ENCODE results near the gene C10orf62.
"Not testable (repeated sequence)": the region's sequence is repeated elsewhere in the genome, so short reads cannot be mapped to it uniquely, and the experiment has no call there.

The C10orf62 gene, protein sequence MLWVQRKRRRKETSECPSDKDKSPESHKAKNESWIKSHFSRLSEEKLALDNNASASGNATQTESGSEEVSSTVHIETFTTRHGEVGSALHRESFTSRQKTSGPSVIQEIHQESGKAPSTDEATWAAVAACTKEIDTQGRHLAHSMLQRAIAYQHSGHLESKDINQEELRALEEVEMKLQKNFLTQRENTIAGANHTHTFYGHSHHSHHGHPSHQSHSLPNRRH

DNA sequence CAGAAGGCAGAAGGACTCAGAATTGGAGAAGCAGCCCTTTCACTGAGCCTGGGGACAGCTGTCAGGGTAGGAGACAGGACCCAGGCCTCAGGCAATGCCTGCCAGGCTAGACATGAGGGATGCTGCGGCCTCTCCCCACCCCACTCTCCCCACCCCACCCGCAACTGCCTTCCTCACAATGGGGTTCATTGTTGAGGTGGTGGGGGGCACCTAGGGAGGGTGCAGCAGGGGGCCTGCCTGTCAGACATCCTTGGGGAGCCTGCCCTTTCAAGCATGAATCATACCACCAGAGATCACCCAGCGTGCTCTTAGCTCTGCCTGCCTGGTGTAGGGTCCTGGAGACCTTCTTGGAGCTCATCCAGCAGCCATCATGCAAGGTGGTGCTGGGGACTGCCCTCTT lies at the start of gene C10orf62:
C10orf62 (plus strand) TSS at position 243 of the 400 bp plus-strand sequence. CDS start 177 bp downstream, outside the sequence.
- DNase-seq: no peak

DNA sequence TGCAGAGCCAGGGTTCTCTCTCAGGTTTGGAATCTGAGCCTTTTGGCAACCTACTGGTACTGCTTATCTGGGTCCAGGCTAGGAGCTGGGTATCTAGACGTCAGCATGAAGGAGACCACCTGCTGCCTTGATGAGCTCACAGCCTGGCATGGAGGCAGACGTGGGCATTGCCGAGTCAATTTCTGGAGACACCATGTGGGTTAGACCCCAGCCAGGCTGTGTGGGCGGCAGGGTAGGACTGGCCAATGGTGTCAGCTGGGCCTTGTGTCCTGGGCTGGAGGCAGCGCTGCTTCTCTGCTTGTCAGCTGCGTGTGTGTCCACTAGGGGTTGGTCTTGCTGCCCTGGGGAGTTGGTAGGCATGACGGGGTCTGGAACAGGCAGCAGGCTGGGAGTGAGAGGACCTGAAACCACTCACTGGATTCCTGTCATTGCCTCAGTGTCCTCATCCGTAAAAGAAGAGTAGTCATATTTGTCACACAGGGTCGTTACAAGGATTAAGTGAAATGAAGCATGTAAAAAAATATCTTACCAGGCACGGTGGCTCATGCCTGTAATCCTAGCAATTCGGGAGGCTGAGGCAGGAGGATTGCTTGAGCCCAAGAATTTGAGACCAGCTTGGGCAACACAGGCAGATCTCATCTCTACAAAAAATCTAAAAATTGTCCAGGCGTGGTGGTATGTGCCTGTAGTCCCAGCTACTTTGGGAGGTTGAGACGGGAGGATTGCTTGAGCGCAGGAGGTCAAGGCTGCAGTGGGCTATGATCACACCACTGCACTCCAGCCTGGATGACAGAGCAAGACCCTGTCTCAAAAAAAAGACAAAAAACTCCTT lies 48.6 kb upstream of the C10orf62 start:
- DNase-seq: no peak

DNA sequence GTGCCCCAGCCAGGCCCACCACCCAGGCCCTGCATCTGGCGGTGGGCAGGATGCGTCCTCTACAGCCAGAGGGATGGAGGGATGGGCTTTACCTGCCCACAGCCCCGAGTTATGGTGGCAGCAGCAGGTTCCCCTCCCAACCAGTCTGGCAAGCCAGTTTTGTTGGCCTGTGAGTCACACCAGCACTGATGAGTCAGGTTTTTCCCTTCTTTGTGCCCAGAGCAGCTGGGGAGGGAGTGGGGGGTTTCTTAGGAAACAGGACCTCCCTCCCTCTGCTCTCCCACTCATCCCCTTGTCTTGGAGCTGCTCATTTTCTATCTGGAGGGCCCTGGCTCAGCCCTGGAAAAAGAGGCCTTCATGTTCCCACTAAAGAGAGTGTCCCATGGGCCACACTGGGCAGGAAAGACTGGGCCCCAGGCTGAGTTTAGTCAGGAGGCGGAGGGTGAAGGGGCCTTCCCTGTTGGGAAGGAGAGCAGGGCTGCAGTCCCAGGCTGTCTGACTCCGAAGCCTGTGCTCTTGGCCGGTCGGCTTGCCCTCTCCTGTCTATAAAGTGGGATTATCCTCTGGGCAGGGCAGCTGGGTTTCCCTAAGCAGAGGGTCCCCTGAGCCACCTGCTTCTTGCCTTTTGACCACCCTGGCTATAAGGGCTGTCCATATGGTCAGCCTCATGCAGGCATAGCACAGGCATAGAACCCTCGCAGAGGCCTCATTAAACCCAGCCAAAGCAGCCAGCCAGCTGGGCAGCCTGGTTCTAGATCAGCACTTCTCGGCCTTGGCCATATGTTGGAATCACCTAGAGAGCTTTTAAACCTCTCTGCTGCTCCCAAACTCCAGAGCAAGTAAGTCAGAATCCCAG lies 47.1 kb upstream of the C10orf62 start:
- no peak for DNase-seq

DNA sequence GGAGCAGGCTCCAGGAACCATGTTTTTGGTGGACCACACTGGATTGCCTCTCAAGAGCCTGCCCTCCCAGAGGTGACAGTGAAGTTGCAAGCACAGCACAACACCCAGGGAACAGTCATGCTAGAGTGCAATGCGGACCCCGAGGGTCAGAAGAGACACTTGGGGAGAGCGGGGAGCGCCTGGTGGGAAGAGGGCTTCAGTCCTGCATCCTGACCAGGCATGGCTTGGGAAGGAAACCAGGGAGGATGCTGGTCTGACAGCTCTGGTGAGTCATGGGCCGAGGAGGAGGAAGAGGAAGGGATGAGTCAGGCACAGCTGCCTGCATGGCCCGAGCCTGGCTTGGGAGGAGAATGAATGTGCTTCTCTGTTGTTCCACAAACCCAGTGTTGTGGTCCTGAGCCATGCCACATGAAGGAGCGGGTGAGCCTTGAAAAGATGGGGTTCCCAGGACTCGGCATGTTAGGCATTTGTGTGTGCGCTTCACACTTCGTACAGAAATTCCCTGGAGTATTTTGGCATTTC lies 46.4 kb upstream of the C10orf62 start:
- DNase-seq: no peak

DNA sequence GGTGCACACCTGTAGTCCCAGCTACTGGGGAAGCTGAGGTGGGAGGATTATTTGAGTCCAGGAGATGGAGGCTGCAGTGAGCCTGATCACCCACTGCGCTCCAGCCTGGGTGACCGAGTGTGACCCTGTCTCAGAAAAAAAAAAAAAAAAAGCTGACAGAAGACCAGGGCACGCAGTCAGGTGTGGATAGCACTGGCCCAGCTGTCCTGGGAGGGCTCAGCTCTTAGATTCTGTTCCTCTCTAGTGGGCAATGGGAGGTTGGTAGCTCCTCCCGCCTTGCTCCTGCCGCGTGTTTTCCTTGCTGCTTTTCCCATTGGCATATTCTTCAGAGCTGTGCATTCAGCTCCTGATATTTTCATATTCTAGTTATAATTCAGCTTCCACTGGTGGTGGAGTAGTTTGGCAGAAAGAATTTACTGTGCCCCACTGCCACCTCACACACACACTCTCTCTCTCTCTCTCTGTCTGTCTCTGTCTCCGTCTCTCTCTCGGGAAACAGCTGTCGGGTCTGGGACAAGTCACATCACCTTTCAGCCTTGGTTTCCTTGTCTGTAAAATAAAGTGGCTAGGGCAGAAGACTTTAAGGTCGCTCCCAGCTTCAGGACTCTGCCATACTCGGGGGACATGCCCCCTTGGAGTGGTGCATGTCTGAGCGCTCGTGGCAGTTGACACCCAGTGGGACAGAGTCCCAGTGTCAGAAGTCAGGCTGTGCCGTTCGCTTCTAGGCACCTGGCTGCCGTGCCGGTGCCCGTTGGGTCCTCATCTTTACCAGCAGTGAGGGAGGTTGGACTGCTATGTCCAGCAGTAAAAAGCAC lies 42.9 kb upstream of the C10orf62 start:
- DNase-seq: no peak

DNA sequence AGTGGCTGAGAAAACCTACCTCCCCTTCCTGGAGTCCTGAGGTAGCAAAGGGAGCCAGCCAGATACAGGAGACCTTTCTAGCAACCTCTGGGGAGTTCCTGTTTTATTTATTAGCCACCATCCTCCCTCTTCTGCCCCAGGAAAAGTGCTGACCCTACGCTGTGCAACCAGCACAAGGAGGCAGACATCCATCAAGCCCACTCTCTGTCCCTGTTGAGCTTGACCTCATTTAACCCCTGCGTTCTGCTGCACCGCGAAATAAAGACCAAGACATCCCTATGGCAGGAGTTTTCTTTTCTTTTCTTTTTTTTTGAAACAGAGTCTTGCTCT lies 42.3 kb upstream of the C10orf62 start:
- DNase-seq: no peak

DNA sequence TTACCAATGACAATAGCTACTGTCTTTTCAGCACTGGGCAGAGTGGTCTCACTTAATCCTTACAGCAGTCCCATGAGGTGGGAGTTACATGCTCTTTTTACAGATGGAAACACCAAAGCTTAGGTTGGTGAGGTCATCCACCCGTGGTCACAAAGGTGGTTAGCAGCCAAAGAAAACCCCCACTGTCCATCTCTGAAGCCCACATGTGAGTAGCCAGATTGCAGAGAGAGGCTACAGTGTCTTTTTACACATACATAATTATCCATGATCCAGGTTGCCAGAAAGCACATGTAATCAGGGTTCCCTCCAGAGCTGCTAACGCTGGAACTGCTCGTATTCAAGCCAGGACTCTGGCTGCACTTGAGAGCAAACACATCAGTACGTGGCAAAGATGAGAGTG lies 41.6 kb upstream of the C10orf62 start:
- DNase-seq: no peak

DNA sequence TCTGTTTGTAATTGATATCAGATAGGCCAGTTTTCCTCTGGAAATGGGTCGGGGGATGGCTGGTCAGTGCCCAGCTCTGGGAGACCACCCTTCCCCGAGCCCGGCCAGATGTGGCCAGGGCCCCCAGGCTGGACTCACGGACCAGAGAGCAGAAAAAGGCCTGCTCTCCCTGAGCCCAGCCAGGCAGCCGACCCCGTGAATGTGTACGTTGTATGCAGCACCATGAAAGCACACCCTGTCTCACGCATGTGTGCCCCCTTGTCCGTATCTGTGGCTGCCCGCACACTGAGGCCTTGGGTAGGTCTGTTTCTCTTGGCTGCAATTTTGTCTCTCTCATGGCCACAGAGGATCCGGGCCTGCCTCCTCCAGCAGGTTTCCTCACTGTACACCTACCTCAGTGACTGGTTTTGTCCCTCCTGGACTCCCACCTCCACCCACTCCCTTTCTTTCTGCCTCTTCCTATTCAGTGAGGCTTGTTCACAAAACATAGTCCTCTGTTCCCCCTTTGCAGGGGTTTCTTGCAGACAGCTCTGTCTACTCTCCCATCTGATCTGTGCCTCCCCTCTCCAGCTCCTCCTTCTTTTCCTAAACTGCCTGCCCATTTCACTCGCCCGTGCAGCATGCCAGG lies 40.6 kb upstream of the C10orf62 start:
- no peak for DNase-seq

DNA sequence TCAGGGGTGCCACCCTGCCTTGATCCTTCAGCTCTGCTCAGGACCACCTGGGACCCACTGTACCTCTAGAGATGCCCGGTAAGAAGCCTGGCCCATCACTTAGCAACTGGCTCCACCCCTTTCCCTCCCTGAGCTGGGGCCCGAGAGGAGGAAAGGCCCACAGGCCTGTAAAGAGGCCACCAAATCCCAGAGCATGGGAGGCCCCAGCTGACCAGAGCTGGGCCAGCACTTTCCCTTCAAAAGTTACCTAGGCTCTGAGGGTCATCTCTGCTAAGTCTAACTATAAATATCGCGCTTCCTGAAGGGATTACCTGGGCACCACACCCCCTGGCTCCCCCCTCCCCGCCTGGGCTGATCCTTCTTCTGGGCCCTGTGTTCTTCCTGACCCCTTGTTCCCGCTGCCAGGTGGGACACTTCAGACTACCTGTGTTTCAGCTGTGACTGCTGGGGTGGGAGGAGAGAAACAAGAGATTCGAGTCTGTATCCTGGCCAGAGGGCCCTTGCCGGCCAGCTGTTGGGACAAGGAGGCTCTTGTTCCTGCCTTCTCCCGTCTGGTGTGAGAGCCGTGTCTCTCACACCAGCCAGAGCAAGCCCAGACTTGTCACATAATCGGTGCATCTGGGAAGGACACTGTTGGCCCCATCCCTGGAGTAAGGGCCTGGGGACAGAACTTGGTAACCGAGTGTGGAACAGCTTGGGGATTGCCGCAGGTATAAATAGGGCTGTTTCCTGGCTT lies 39.8 kb upstream of the C10orf62 start:
- DNase-seq: no peak

DNA sequence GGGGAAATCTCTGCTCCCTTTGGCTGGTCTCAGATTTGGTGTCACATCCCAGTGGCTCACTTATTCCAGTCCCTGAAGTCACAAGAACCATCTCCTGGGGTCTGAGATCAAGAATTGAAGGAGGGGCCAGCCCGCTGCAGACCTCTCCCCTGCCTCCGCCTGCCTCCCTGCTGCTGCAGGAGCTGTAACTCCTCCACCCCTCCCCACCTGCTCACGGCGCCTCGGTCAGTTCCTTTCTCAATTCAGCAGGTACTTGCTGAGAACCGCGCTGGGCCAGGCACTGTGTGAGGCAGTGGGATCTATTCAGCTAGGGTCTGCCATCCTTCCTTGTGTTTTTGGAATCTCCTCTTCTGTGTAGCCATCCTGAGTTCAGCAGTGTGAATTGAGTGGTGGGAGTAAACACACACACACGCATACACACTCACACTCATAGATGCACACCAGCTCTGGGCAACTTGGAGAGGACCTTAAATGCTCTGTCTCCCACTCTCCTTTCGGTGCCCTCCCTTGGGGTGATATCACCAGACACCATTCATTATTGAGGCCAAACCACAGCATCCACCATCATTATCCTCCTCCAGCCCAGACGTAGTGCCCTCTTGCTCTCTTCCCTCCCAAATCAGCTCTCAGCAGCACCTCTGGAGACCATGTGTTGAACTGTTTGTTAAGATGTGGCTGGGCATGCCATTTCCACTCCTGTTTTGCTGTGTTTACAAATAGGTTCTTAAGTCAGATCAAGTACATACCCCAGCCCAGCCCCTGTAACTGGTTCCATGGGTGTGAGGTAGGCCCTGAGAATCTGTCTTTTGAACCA lies 39.0 kb upstream of the C10orf62 start:
- no peak for DNase-seq

DNA sequence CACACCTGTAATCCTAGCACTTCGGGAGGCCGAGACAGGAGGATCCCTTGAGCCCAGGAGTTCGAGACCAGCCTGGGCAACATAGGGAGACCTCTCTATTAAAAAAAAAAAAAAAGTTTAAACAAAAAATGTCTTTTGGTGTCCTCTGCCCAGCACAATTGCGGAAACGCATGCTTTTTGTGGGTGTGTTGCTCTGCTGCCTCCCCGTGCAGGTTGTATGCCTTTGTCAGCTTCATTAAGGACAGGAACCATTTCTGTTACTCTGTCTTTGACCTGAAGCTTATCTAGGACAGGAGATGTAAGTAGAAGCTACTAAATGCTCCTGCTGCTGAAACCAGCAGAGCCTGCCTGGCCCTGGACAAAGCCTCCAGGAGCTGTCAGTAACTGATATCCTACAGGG lies 38.2 kb upstream of the C10orf62 start:
- DNase-seq: no peak

DNA sequence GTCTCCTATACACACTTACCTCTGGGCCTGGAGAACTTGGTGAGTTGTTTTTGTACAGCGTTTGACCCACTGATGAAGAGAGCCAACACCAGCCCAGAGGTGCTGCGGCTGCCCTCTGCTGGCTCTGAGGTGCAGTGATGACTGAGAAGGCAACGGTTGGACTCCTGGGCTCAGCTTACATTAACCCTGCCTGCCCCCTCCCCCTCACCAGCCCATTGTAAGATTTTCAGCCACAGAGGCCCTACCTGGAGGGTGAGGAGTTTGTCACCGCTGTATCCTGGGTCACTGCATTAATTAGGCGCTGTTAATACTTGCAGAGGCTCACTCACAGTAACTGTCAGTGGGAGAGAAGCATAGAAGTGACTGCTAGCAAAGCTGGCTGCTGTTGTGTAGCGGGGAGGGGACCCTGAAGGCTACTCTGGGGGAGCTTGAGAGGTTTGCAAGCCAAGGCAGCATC lies 35.9 kb upstream of the C10orf62 start:
- DNase-seq: no peak

DNA sequence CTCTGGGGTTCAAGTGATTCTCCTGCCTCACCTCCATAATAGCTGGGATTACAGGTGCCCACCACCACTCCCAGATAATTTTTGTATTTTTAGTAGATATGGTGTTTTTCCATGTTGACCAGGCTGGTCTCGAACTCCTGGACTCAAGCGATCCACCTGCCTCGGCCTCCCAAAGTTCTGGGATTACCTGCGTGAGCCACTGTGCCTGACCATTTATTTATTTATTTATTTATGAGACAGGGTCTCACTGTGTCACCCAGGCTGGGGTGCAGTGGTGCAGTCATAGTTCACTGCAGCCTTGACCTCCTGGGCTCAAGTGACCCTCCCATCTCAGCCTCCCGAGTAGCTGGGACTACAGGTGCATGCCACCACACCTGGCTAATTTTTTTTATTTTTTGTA lies 35.2 kb upstream of the C10orf62 start:
- DNase-seq: not testable (repeated sequence)

DNA sequence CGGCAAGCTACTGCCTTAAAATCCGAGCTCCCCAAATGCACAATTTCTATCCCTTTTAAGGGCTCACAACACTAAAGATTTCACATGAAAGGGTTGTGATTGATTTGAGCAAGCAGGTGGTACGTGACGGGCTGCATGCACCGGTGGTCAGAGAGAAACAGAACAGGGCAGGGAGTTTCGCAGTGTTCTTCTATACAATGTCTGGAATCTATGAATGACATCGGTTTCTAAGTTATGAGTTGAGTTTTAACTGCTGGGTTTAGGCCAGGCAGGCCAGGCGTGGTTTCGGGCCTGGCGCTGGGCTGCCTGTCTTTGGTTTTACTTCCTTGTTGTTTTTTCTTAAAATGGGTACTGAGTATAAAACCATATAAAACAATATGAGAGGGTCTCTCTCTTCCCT lies 34.0 kb upstream of the C10orf62 start:
- DNase-seq: not testable (repeated sequence)

DNA sequence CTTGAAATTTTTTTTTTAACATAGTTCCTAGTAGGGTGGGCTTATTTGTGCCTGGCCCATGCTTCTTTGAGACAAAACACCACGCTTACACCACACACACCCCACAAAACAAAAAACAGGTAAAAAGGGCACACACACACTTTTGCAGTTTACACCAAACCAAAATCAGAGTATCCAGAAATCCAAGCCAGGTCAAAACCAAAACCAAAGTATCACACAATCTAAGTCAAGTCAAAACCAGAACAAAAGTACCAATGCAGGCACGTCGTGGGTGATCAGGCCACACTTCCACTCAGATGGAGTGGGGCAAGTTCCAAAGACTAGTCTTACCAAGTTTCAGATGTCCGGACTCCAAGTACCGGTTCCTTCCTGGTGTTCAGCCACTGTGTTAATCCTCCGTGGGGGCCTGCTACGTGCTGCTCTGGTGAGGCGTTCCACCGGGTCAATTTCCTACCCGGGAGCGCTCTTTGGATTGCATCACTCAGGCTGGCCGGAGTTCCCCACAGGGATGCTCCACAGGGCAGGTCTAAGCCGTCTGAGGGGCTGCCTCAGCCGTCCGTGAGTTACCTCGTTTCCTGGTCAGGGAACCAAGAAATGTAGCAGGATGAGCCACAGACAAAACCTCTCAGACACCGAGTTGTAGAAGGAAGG lies 28.7 kb upstream of the C10orf62 start:
- DNase-seq: not testable (repeated sequence)

DNA sequence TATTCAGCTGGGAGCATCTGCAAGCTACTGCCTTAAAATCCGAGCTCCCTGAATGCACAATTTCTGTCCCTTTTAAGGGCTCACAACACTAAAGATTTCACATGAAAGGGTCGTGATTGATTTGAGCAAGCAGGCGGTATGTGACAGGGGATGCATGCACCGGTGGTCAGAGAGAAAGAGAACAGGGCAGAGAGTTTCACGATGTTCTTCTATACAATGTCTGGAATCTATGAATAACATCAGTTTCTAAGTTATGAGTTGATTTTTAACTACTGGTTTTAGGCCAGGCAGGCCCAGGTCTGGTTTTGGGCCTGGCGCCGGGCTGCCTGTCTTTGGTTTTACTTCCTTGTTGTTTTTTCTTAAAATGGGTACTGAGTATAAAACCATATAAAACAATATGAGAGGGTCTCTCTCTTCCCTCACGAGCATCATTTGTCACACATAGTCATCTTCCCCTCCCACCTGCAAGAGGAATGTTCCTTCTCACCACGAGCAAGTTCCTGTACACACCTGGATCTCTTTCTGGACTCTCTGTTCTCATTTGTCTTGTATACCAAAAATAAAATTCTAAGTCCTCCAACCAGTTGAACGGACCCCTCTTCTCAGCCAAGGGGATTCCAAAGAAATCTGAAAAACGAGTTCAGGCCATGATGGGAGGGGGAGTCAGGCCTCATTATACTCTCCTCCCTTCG lies 28.0 kb upstream of the C10orf62 start:
- not testable (repeated sequence) for DNase-seq

DNA sequence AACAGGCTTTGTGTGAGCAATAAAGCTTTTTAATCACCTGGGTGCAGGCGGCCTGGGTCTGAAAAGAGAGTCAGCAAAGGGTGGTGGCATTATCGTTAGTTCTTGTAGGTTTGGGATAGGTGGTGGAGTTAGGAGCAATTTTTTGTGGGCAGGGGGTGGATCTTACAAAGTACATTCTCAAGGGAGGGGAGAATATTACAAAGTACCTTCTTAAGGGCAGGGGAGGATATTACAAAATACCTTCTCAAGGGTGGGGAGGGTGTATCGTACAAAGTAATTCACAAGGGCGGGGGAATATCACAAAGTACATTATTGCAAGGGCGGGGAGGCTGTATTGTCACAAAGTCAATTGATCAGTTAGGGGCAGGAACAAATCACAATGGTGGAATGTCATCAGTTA lies 27.2 kb upstream of the C10orf62 start:
- DNase-seq: not testable (repeated sequence)

DNA sequence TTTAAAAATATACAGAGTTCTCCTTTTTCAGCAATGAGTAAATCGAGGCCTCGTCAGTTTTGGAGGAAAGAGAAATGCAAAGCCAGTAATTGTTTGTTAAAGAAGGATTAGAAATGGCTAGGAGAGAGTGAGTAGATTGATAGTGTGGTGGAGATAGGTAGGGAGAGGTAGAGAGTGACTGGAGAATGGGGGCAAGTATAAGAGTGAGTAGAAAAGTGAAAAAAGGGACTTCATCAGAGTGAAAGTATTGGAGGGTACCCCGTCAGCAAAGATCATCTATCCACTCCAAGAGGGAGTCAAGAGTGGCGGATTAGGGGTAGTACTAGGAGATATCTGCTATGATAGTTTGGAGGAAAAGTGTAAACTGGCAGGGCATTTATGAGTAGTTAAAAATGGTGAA lies 26.2 kb upstream of the C10orf62 start:
- DNase-seq: no peak

DNA sequence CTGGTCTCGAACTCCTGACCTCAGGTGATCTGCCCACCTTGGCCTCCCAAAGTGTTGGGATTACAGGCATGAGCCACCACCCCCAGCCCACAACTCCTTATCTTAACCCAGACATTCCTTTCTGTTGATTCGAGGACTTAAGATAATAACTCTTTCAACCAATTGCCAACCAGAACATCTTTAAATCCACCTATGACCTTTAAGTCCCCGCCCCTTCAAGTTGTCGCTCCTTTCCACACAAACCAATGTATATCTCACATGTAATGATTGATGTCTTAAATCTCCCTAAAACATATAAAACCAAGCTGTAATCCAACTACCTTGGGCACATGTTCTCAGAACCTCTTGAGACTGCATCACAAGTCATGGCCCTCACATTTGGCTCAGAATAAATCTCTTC lies 24.7 kb upstream of the C10orf62 start:
- DNase-seq: no peak
